GM12878 (cell line): ENCODE measurements around the gene ANO2. TPM values are rescaled to one million over a fixed set of nuclear protein-coding genes. Genes with fewer than 3 reads are reported as not detected.

ENCODE experiments used
- ATAC-seq: fragments of 200-7000 bp; cut with Tn5 transposase; 3 replicates; pipeline ENCODE4 v1.9.1; 2020; ENCODE audit warnings: mild to moderate bottlenecking, moderate library complexity
- BruUV-seq: library from RNA; stranded (reverse); fragments of 400-500 nt; replicated peaks from 2 replicates; lab custom pipeline; 2021; lab: Mats Ljungman, UMichigan
- CTCF ChIA-PET: fragments of 300-600 bp; sonication (Branson Sonifier 250); formaldehyde crosslinking; extraction: SDS; loops from one replicate; lab custom pipeline; 2021; ENCODE audit warnings: inconsistent platforms; lab: Yijun Ruan, JAX
- POLR2A ChIA-PET: fragments of 350-600 bp; formaldehyde crosslinking; extraction: SDS; loops from one replicate; lab custom pipeline; 2021; ENCODE audit warnings: inconsistent platforms; lab: Charles Lee
- RAD21 ChIA-PET: fragments of 300-600 bp; sonication (Branson Sonifier 250); formaldehyde crosslinking; loops from one replicate; lab custom pipeline; 2023; ENCODE audit warnings: antibody characterized with exemption; ENCODE audit not compliant: unreplicated experiment; lab: Charles Lee
- SMC1A ChIA-PET: fragments of 300-600 bp; sonication (Branson Sonifier 250); formaldehyde crosslinking; loops from one replicate; lab custom pipeline; 2023; ENCODE audit not compliant: unreplicated experiment, uncharacterized antibody; lab: Charles Lee
- DNase-seq: peaks from one replicate; pipeline ENCODE4 v3.0.0-alpha.2; 2011; ENCODE audit warnings: low read depth, low spot score
- FAIRE-seq: peaks from 3 replicates; lab custom pipeline; 2011; peaks lifted over from hg19 to GRCh38; lab: Jason Lieb, UNC
- H2AFZ ChIP-seq: 2 replicates; pipeline ENCODE4 v1.6.0; 2011; ENCODE audit warnings: low read depth, low read length, control low read depth; ENCODE audit not compliant: control insufficient read depth
- H3K27ac ChIP-seq: 2 replicates; pipeline ENCODE4 v1.5.1; 2011; ENCODE audit warnings: control low read depth; ENCODE audit not compliant: control insufficient read depth, insufficient read depth
- H3K27me3 ChIP-seq, 2 experiments: replicated peaks in 1 of 2; 2 replicates each; pipeline versions ENCODE4 v1.6.0 to v1.6.1; 2011; ENCODE audit warnings: low read length in 1 of 2; ENCODE audit not compliant: control insufficient read depth in 2 of 2, insufficient read depth in 2 of 2
- H3K36me3 ChIP-seq, 2 experiments: 2 replicates each; pipeline ENCODE4 v1.5.1; 2011; ENCODE audit warnings: low read length in 1 of 2; ENCODE audit not compliant: control insufficient read depth in 2 of 2, insufficient read depth in 2 of 2
- H3K4me1 ChIP-seq: 2 replicates; pipeline ENCODE4 v1.6.1; 2011; ENCODE audit warnings: mild to moderate bottlenecking, low read length, moderate library complexity, mixed read lengths; ENCODE audit not compliant: control insufficient read depth, insufficient read depth
- H3K4me2 ChIP-seq: 2 replicates; pipeline ENCODE4 v1.6.0; 2011; ENCODE audit warnings: control low read depth; ENCODE audit not compliant: control insufficient read depth, insufficient read depth
- H3K4me3 ChIP-seq: fragments of 200-600 bp; sonication (generic); 2 replicates; pipeline ENCODE4 v1.5.1; 2016
- H3K79me2 ChIP-seq: 2 replicates; pipeline ENCODE4 v1.6.0; 2011; ENCODE audit warnings: low read length; ENCODE audit not compliant: control insufficient read depth, insufficient read depth
- H3K9ac ChIP-seq: 2 replicates; pipeline ENCODE4 v1.8.0; 2011; ENCODE audit warnings: low read length, control low read depth, mixed read lengths; ENCODE audit not compliant: control insufficient read depth, insufficient read depth
- H3K9me3 ChIP-seq: replicated peaks from 3 replicates; pipeline ENCODE4 v1.5.1; 2011; ENCODE audit warnings: mild to moderate bottlenecking, low read length; ENCODE audit not compliant: control insufficient read depth, insufficient read depth
- H4K20me1 ChIP-seq: 2 replicates; pipeline ENCODE4 v1.6.0; 2011; ENCODE audit not compliant: control insufficient read depth, insufficient read depth
- EZH2 ChIP-seq: IDR thresholded peaks from 2 replicates; pipeline ENCODE4 v1.6.1; 2012; ENCODE audit warnings: low read depth, mild to moderate bottlenecking, control low read depth, inconsistent platforms, low read length, borderline replicate concordance; ENCODE audit not compliant: control insufficient read depth
- FOS ChIP-seq: IDR thresholded peaks from 3 replicates; pipeline ENCODE4 v1.6.1; 2011; ENCODE audit warnings: borderline replicate concordance; ENCODE audit not compliant: insufficient read length; ENCODE audit errors: extremely low read depth
- IKZF1 ChIP-seq: fragments of 450-650 bp; conservative IDR thresholded peaks from 2 replicates; pipeline ENCODE4 v1.6.1; 2017; ENCODE audit warnings: antibody characterized with exemption, mild to moderate bottlenecking
- MXI1 ChIP-seq: fragments of 150-350 bp; IDR thresholded peaks from 2 replicates; pipeline ENCODE4 v1.6.1; 2011; ENCODE audit warnings: low read depth, mild to moderate bottlenecking, inconsistent platforms, low read length, improper control_type of control experiment
- MYB ChIP-seq: fragments of 150-350 bp; IDR thresholded peaks from 2 replicates; pipeline ENCODE4 v1.6.1; 2014; ENCODE audit warnings: mild to moderate bottlenecking, low read depth, low read length, borderline replicate concordance
- MYC ChIP-seq: IDR thresholded peaks from 2 replicates; pipeline ENCODE4 v1.6.1; 2011; ENCODE audit warnings: mild to moderate bottlenecking, low read length, moderate library complexity, inconsistent platforms; ENCODE audit not compliant: insufficient read depth, insufficient replicate concordance, insufficient read length, severe bottlenecking
- RB1 ChIP-seq: fragments of 450-650 bp; formaldehyde crosslinking; IDR thresholded peaks from 2 replicates; pipeline ENCODE4 v1.6.1; 2017; ENCODE audit warnings: mild to moderate bottlenecking, borderline replicate concordance
- SMARCA5 ChIP-seq: fragments of 450-650 bp; IDR thresholded peaks from 2 replicates; pipeline ENCODE4 v1.6.1; 2017; ENCODE audit warnings: mild to moderate bottlenecking
- SPI1 ChIP-seq: IDR thresholded peaks from 2 replicates; pipeline ENCODE4 v1.6.1; 2011; ENCODE audit warnings: low read depth, mild to moderate bottlenecking, low read length, moderate library complexity, borderline replicate concordance; ENCODE audit not compliant: insufficient read depth
- SREBF1 ChIP-seq: IDR thresholded peaks from 2 replicates; pipeline ENCODE4 v1.6.1; 2012; ENCODE audit warnings: mild to moderate bottlenecking, low read length
- SREBF2 ChIP-seq: IDR thresholded peaks from 2 replicates; pipeline ENCODE4 v1.6.1; 2012; ENCODE audit warnings: mild to moderate bottlenecking, low read length
- STAT1 ChIP-seq: fragments of 450-650 bp; conservative IDR thresholded peaks from 2 replicates; pipeline ENCODE4 v1.6.1; 2014; ENCODE audit warnings: antibody characterized with exemption, mild to moderate bottlenecking
- STAT3 ChIP-seq: IDR thresholded peaks from 2 replicates; pipeline ENCODE4 v1.6.1; 2011; ENCODE audit warnings: low read depth, low read length, improper control_type of control experiment
- SUZ12 ChIP-seq: fragments of 200-600 bp; sonication (generic); IDR thresholded peaks from one replicate; pipeline ENCODE4 v1.6.1; 2018; ENCODE audit warnings: antibody characterized with exemption, mild to moderate bottlenecking; ENCODE audit not compliant: unreplicated experiment
- TCF12 ChIP-seq: IDR thresholded peaks from 2 replicates; pipeline ENCODE4 v1.6.1; 2011; ENCODE audit warnings: low read depth, mild to moderate bottlenecking, low read length
- USF2 ChIP-seq: IDR thresholded peaks from 2 replicates; pipeline ENCODE4 v1.6.1; 2011; ENCODE audit warnings: low read depth, low read length, improper control_type of control experiment, borderline replicate concordance
- ZNF207 ChIP-seq: fragments of 450-650 bp; IDR thresholded peaks from 2 replicates; pipeline ENCODE4 v1.6.1; 2014; ENCODE audit warnings: antibody characterized with exemption, mild to moderate bottlenecking, borderline replicate concordance
- ZZZ3 ChIP-seq: IDR thresholded peaks from 2 replicates; pipeline ENCODE4 v1.6.1; 2011; ENCODE audit warnings: low read depth; ENCODE audit not compliant: control insufficient read depth, insufficient read length
- WGBS: methylation state at CpG from one replicate; pipeline ENCODE4 v1.1.6; 2016; ENCODE audit warnings: low lambda C conversion rate; ENCODE audit not compliant: insufficient replicate concordance, insufficient coverage; ENCODE audit errors: missing lambda C conversion rate; 5-methylcytosine and 5-hydroxymethylcytosine counted together
- in situ Hi-C: fragments of 300-500 bp; cut with MboI; formaldehyde crosslinking; loops from 9 replicates; pipeline ENCODE4 v1.14.3; 2018; ENCODE audit warnings: mixed read lengths
- intact Hi-C: fragments of 100-400 bp; cut with micrococcal nuclease; formaldehyde crosslinking; loops from one replicate; pipeline ENCODE4 v1.14.2; 2022; ENCODE audit not compliant: unreplicated experiment
- polyA plus RNA-seq, 11 experiments: library from polyadenylated mRNA; depleted of rRNA in 4 of 11; unstranded in 6 of 11; stranded (reverse) in 5 of 11; fragments of >200 nt; fragmentation: Nextera tagmentation in 4 of 11; fragmentation: Illumina TruSeq in 1 of 11; extraction: Ambion mirVana in 4 of 11; extraction: Trizol in 1 of 11; gene quantifications; 1 replicate in 1 of 11; 2 replicates in 10 of 11; pipeline versions ENCODE4 v1.2.1 to v1.2.3, GENCODE V29; 2011 to 2016; ENCODE audit warnings: inconsistent platforms in 2 of 11, missing spikeins in 2 of 11, low read depth in 1 of 11
- total RNA-seq, 4 experiments: library from RNA; depleted of rRNA in 3 of 4; stranded (reverse); fragments of >200 nt in 3 of 4; fragmentation: Illumina TruSeq in 1 of 4; extraction: Trizol in 1 of 4; gene quantifications; 2 replicates each; pipeline versions ENCODE4 v1.2.1 to v1.2.3, GENCODE V29; 2013 to 2021

The ANO2 gene
- total and polyA plus RNA-seq, 10 of the 15 experiments (the other 5 are each of a cell fraction or from before 2014, with no cell fraction given): not detected

- SMC1A ChIA-PET: no interaction called here
- DNase-seq: no peak
- no peak for ATAC-seq
- BruUV-seq: no TSS peak
- intact Hi-C loops: no loop called here
- no peak for FAIRE-seq
- no peak overlapping the region for H3K4me2 ChIP-seq
- RAD21 ChIA-PET: no interaction called here
- POLR2A ChIA-PET: no interaction called here
- TF ChIP-seq MYB: no peak
- TF ChIP-seq ZNF207: no peak
- no peak for TF ChIP-seq SREBF2
- TF ChIP-seq EZH2: no peak
- TF ChIP-seq SUZ12: no peak
- TF ChIP-seq MXI1: no peak
- no peak for TF ChIP-seq USF2
- no peak for TF ChIP-seq FOS
- TF ChIP-seq STAT3: no peak
- TF ChIP-seq STAT1: no peak
- no peak for TF ChIP-seq IKZF1
- TF ChIP-seq SMARCA5: no peak
- no peak for TF ChIP-seq TCF12
- no peak for TF ChIP-seq SREBF1
- no peak for TF ChIP-seq RB1
- no peak for TF ChIP-seq SPI1
- no peak for TF ChIP-seq MYC
- no peak for TF ChIP-seq ZZZ3
- CTCF ChIA-PET: interaction anchor here (1.1 kb wide), 1 partner anchor 8 kb away, joined by 3 read pairs; no protein-coding TSS in a partner anchor
- H3K27me3 ChIP-seq: no peaks in the 10 kb centered on the region; a peak in 1 of 4 replicates
- H3K9ac ChIP-seq: no peak overlapping the region
- in situ Hi-C loops: no loop called here
- H3K9me3 ChIP-seq: no peaks in the 10 kb centered on the region
- H2AFZ ChIP-seq: no peak overlapping the region
- no peaks in the 10 kb centered on the region for H3K36me3 ChIP-seq
- no peak overlapping the region for H3K27ac ChIP-seq
- H4K20me1 ChIP-seq: no peaks in the 10 kb centered on the region
- no peaks in the 10 kb centered on the region for H3K79me2 ChIP-seq
- no peaks in the 10 kb centered on the region for H3K4me1 ChIP-seq
- no peak overlapping the region for H3K4me3 ChIP-seq
- 0% methylated on average over 4 of the region's 4 CpGs for WGBS
These were observed 288.2 kb downstream of the ANO2 start for GRCh38 chr12:5656836-5657235.
